HG02623 (cell line): Measurements from ENCODE around the gene EML2.
A peak's percentile ranks its signal among the peaks of the same experiment; 100 is the strongest.
"Not testable (repeated sequence)": the region's sequence is repeated elsewhere in the genome, so short reads cannot be mapped to it uniquely, and the experiment has no call there.

Source experiments
- ATAC-seq: cut with Tn5 transposase; IDR thresholded peaks from one replicate; pipeline ENCODE4 v1.9.1; 2021; ENCODE audit warnings: moderate library complexity; ENCODE audit not compliant: unreplicated experiment

Gene EML2

DNA sequence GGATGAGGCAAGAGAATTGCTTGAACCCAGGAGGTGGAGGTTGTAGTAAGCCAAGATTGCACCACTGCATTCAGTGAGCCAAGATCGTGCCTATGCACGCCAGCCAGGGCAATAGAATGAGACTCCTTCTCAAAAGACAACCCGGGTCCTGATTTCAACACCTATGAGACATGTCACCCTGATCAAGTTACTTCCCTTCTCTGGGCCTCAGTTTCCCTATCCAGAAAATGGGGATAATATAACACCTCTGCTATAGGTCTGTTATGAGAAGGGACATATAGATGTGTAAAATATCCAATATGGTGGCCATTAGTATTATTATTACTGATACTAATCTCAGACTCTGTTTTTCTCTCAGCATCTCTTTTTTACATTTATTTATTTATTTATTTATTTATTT, 15.9 kb upstream of the EML2 start:
- ATAC-seq: no peak

GRCh38 chr19:45653634-45654033, 14.4 kb upstream of the EML2 start:
- ATAC-seq: no peak

GRCh38 chr19:45650722-45651121, 11.5 kb upstream of the EML2 start:
- no peak for ATAC-seq

- no peak for ATAC-seq
These were observed 7.1 kb upstream of the EML2 start for GRCh38 chr19:45646345-45646698.

DNA sequence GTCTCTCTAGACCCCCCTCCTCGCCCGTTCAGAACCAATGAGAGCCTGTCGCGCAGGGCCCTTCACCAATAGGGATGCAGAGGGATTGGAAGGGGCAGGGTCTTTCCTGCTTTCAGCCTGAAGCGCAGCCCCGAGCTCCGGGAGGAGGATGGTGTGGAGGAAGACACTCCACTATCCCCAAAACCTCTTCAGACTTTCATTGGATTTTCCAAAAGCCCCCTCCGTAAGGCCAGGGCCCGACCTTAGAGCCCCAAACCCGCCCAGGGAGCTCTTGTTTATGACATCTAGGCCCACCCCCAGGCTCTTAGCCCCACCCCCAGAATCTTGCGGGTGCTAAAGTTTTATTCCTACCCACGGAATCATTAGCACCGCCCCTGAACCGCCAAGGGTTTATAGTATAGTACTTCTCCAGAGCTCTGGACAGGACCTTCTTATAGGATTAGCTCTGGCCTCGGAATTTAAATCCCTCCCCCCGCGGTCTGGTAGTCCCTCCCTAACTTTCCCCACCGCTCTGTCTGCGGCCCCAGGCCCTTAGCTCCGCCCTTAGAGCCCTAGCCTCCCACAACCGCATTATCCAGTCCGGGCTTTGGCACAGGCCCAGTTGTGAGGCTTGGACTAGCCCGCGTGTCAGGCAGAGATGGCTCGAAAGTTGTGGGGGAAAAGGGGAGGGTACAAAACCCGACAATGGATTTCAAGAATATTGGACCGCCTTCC, 6.6 kb upstream of the EML2 start:
- ATAC-seq: peak; percentile 24

DNA sequence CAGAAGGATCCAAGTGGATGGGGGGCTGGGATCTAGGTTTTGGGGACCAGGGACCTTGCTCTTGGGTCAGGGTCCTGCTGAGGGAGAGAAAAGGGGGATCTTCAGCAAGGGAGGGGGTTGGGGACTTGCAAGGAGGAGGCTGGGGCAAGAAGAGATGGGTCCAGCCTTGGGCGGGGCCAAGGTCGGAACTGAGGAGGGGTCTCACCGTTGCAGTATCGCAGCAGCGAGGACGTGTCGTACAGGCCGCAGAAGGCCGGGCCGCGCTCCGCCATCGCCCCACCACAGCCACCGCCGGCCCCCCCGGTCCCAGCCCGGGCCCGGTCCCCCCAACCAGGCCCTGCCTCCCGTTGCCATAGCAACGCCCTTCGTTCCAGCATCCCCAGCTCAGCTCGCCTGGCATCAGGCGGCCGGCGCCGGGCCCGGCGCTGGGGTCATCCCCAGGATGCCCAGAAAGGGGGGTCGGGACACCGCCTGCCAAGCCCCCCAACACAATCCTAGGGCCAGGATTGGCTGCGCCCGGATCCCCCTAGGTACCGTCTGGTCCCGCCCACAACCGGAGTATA, 6.0 kb upstream of the EML2 start:
- no peak for ATAC-seq

GRCh38 chr19:45643927-45644771, 5.0 kb upstream of the EML2 start:
- ATAC-seq: no peak

- peak; percentile 28 for ATAC-seq
These were observed 4.1 kb upstream of the EML2 start for GRCh38 chr19:45643024-45643926.

- peak; percentile 32 for ATAC-seq
These were observed 2.3 kb upstream of the EML2 start for GRCh38 chr19:45641274-45642105.

DNA sequence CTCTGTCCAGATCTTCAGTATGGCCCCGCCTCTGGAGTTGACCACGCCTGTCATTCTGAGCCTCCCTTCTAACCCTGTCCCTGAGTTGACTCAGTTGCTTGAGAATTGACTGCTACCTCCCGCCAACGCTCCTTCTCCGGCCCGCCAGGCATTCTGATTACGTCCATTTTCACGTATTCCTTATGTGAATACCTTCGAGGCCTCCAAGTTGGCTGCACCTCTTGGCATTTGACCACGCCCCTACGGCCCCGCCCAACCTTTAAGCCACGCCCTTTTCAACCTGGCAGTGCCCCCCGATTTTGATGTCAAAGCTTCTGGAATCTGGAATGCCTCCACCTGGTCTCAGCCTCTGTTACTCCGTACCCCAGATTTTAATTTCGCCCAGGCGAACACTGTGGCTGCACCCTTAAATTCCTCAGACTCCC, 1.7 kb upstream of the EML2 start:
- no peak for ATAC-seq

DNA sequence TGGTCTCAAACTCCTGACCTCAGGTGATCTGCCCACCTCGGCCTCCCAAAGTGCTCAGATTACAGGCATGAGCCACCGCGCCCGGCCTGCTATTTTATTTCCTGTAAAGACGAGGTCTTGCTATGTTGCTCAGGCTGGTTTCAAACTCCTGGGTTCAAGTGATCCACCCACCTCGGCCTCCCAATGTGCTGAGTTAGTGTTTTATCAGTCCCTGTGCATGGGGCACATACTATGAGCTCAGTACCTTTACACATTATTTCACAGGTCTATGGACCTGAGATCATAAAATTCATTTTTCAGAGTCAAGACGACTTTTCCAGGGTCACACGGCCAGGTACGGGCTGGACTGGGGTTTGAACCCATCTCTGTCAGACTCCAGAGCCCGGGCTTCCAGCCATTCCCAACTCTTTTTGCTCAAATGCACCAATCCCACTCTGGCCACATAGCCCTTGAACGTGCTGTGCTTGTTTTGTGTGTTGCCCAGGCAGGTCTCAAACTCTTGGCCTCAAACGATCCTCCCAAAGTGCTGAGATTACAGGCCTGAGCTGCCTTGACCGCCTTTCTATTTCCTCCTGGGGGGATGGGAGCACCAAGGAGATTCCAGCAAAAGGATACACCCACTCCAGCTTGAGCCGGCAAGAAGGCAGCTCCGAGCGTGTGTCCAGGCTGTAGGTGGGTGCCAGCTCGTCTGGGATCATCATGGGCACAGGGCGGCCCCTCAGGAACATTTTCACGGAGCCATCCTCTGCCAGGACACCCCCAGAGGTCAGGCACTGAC, 1.1 kb downstream of the EML2 start:
- ATAC-seq: no peak

GRCh38 chr19:45636902-45637301, 2.3 kb downstream of the EML2 start:
- ATAC-seq: no peak

DNA sequence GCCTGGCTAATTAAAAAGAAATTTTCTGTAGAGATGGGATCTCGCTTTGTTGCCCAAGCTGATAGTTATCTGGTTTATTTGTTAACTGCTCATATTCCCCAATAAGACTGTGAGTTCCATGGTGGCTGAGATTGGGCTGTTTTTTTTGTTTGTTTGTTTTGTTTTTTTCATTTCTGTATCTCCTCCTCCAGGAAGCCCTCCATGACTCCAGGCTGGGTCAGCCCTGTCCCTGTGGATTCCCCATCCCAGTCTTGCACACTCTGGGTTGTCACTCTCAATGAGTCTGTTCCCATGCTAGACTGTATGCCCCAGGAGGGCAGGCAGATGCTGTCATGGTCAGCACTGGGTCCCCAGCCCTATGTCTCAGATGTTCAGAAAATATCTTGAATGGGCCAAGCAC, 2.9 kb downstream of the EML2 start:
- no peak for ATAC-seq

GRCh38 chr19:45632468-45633196, 6.6 kb downstream of the EML2 start:
- ATAC-seq: no peak

DNA sequence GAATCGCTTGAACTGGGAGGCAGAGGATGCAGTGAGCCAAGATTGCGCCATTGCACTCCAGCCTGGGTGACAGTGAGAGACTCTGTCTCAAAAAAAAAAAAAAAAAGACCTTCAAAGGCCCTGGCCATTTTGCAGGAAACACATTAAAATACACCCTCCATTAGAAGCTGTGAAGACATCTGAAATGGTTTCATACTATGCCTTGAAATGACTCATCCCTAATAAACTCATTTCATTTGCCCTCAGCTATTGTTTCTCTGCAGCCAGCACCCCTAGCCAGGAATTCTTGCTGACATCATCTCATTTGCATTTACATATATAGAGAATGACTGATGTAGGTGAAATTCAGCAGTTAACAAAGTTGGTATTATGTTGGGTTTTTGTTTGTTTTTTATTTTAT, 8.7 kb downstream of the EML2 start:
- no peak for ATAC-seq

DNA sequence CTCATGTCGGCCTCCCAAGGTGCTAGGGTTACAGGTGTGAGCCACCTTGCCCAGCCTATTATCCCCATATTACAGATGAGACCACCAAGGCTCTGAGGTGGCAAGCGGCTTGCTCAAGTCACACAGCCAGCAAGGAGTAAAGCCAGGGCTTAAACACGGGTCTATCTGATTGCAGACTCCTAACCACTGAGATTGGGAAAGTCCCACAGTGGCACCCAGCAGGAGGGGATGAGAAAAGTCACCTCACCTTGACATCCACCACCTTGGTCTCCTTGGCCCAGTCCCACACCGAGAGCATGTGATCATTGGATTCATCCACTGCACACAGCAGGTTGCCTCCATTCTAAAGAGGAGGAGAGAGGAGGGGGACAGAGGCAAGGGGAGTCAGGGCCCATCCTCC, 9.5 kb downstream of the EML2 start:
- ATAC-seq: no peak

DNA sequence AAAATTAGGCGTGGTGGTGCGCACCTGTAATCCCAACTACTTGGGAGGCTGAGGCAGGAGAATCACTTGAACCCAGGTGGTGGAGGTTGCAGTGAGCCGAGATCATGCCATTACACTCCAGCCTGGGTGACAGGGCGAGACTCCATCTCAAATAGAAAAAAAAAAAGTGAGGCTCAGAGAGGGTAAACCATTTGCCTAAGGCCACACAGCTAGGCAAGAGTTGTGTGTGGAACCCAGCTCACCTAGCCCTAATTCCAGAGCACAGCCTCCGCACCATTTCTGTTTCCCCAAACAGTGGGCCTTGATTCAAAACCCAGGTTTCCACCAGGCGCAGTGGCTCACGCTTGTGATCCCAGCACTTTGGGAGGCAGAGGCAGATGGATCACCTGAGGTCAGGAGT, 11.0 kb downstream of the EML2 start:
- not testable (repeated sequence) for ATAC-seq

GRCh38 chr19:45623984-45624383, 15.2 kb downstream of the EML2 start:
- no peak for ATAC-seq

GRCh38 chr19:45621976-45622503, 17.2 kb downstream of the EML2 start:
- ATAC-seq: no peak
